ENCODE measurements around the gene FOXK1. TPM values are rescaled to one million over a fixed set of nuclear protein-coding genes. Genes with fewer than 3 reads are reported as not detected.
A peak's percentile ranks its signal among the peaks of the same experiment; 100 is the strongest.

FOXK1 gene
- total and polyA plus RNA-seq, 8 donors = 3.9 to 20.6 (median 15.5) TPM

GRCh38 chr7:4805110-4805983 is 123.3 kb downstream of the FOXK1 start:
- no peaks in the 10 kb centered on the region for H3K27me3 ChIP-seq
- FAIRE-seq = no peak
- no peak overlapping the region for H3K27ac ChIP-seq
- intact Hi-C loops (cut with DNase I) = loop anchor here in 1 of 3 donors (10.0 kb wide), 1 partner anchor 279 kb away; no protein-coding TSS in a partner anchor
- H3K9me3 ChIP-seq = no peaks in the 10 kb centered on the region
- H3K4me1 ChIP-seq = no peaks in the 10 kb centered on the region
- no peak for ATAC-seq
- peak in 1 of 6 donors; percentile 59 for DNase-seq
- WGBS, 2 donors = 71 to 84% methylated on average over 27 to 29 of the region's 29 CpGs
- TF ChIP-seq CTCF (IDR thresholded peaks at IDR 0.05) = no peak
- H3K4me3 ChIP-seq = no peak overlapping the region
- no peaks in the 10 kb centered on the region for H3K36me3 ChIP-seq

- no peak for DNase-seq
- Histone ChIP-seq H3K4me3 (no peak overlapping the region), H3K9me3 (no peaks in the 10 kb centered on the region), H3K27ac (no peak overlapping the region), H3K36me3 (no peaks in the 10 kb centered on the region), H3K4me1 (no peaks in the 10 kb centered on the region), H3K27me3 (no peaks in the 10 kb centered on the region)
- intact Hi-C loops (cut with DNase I) = loop anchor here in 1 of 3 donors (10.0 kb wide), 1 partner anchor 279 kb away; no protein-coding TSS in a partner anchor
- ATAC-seq = no peak
- FAIRE-seq = no peak
- 60 to 66% methylated on average over 8 of the region's 8 CpGs for WGBS, 2 donors
- TF ChIP-seq CTCF (IDR thresholded peaks at IDR 0.05) = no peak
Observed at GRCh38 chr7:4805984-4806300, 123.8 kb downstream of the FOXK1 start.

- Histone ChIP-seq H3K4me1 (no peaks in the 10 kb centered on the region), H3K27ac (no peak overlapping the region), H3K27me3 (no peaks in the 10 kb centered on the region), H3K4me3 (no peak overlapping the region), H3K36me3 (no peaks in the 10 kb centered on the region), H3K9me3 (no peaks in the 10 kb centered on the region)
- no peak for DNase-seq
- intact Hi-C loops (cut with DNase I) = loop anchor here in 1 of 3 donors (10.0 kb wide), 1 partner anchor 278 kb away; no protein-coding TSS in a partner anchor
- no peak for ATAC-seq
- WGBS, 2 donors = 62 to 82% methylated on average over 17 of the region's 17 CpGs
- TF ChIP-seq CTCF (IDR thresholded peaks at IDR 0.05) = no peak
- no peak for FAIRE-seq
Observed at GRCh38 chr7:4806983-4807597, 125.0 kb downstream of the FOXK1 start.

- FAIRE-seq = no peak
Observed at GRCh38 chr7:4807598-4808016, 125.5 kb downstream of the FOXK1 start.

More at GRCh38 chr7:4807598-4808016, 125.5 kb downstream of the FOXK1 start:
- Histone ChIP-seq H3K9me3 (no peaks in the 10 kb centered on the region), H3K36me3 (no peaks in the 10 kb centered on the region), H3K27me3 (no peaks in the 10 kb centered on the region), H3K27ac (no peak overlapping the region), H3K4me3 (no peak overlapping the region), H3K4me1 (no peaks in the 10 kb centered on the region)
- 29 to 48% methylated on average over 5 of the region's 5 CpGs for WGBS, 2 donors
- peak in 1 of 4 donors; percentile 14 for ATAC-seq
- intact Hi-C loops (cut with DNase I) = loop anchor here in 1 of 3 donors (10.0 kb wide), 1 partner anchor 277 kb away; no protein-coding TSS in a partner anchor
- no peak for TF ChIP-seq CTCF (IDR thresholded peaks at IDR 0.05)
- DNase-seq = no peak
